HG02588 (cell line): ENCODE data around the gene SUGCT.

ENCODE experiments used
- ATAC-seq: cut with Tn5 transposase; IDR thresholded peaks from one replicate; pipeline ENCODE4 v1.9.1; 2021; ENCODE audit warnings: mild to moderate bottlenecking, moderate library complexity; ENCODE audit not compliant: unreplicated experiment

Gene SUGCT

DNA sequence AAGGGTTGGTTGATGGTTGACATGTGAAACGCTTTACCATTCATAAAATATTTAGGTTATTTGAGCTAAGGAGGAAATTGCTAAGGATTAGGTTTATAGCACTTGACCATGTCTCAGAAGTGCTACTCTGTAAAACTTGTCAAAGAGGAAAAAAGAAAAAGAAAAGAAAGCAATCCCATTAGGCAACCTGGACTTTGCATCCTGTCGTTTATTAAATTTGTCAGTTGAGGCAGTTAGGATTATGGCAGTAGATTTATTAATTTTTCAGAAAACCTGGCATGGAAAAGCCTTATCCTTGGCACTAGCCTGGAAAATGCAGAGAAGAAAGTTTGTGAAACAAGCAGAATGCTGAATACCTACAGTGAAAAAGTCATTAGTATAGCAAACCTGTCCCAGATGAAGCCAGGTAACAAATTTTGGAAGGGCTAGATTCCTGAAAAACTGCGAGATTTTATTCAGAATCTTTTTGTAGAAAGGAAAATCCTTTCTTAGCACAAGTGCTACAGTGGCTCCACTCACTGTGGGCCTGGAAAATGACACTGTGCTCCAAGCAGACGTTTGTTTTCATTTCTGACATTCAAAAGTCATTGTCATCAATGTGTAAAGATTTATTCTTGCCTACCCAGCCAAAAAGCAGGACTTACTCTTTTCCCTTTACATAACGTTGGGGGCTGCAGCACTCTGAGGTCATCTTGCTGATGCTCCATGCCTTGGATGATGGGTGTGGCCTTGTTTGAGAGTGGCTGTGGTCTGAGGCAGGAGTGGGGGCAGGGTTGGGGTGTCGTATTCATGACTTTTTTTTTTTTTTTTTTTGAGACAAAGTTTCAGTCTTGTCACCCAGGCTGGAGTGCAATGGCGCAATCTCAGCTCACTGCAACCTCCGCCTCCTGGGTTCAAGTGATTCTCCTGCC lies 664.9 kb downstream of the SUGCT start:
- ATAC-seq = no peak

DNA sequence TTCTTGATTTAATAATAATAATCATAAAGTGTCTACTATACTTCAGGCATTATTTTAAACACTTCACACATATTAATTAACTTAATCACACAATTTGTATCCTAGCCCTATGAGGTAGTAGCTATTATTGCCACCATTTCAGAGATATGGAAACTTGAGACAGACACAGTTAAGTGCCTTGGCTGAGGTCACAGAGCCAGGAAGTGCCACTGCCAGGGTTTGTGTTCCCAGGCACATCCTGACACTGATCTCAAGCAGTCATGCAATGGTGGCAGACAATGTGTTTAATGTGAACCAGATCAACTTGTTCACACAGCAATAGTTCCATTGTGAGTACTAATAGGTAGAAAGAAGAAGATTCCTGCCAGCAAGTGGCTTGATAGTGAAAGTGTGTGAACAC lies 666.0 kb downstream of the SUGCT start:
- ATAC-seq = no peak

DNA sequence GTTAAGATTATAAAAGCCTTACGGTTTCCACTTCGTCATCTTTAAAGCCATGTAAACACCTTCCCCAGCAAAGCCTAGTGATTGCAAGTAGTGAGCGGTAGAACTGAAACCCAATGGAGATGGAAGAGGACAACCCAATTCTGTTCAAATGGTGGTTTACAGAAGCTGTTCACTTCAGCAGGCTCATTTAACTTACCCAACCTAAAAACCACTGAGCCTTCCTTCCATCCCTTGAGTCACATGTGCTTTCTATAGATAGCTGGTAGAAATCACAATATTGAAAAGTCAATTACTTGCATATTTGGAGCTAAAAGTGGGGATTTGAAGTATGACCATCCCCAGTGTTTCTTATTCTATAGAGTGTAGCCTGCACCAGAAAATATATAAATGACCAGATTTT lies 667.7 kb downstream of the SUGCT start:
- no peak for ATAC-seq

DNA sequence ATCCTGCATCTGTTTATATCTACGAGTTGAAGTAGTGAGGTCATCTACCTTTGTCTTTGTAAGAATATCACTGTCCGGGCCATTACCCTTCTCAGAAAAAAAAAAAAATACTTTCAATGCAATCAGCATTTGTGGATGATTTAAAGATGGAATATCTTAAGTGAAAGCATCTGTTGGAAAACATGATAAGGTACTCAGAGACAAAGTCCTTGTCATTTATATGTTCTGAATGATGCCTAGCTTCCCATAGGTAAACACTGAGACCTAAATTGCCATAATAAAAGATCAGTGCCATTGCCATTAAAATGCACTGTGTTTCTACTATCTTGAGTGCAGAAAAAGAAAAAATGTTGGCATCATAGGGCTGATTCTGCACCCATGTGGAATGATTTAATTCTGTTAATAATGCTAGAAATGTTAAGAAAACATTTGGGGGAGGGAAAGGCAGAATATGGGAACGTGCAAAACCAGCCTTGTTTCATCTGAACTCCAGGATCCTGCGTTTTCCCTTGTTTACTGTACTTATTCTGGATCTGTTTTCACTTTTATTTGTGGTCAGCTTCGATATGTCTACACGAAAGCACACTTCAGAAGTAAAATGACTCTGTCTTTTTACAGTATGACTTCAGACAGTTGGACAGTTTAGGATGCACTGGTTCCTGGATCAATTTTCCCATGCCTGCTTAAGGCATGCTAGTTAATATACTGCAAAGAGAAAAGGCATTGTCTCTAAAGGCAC lies 669.8 kb downstream of the SUGCT start:
- no peak for ATAC-seq

GRCh38 chr7:40805361-40805760 lies 670.6 kb downstream of the SUGCT start:
- no peak for ATAC-seq

GRCh38 chr7:40808378-40808942 lies 673.7 kb downstream of the SUGCT start:
- no peak for ATAC-seq

DNA sequence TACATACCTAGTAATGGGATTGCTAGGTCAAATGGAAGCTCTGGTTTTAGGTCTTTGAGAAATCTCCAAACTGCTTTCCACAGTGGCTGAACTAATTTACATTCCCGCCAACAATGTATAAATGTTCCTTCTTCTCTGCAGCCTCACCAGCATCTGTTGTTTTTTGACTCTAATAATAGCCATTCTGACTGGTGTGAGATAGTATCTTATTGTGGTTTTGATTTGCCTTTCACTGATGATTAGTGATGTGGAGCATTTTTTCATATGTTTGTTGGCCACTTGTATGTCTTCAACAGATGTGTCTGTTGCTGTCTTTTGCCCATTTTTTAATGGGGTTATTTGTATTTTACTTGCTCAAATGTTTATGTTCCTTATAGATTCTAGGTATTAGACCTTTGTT lies 675.5 kb downstream of the SUGCT start:
- ATAC-seq = no peak

- ATAC-seq = no peak
Measured at GRCh38 chr7:40811666-40812065, 676.9 kb downstream of the SUGCT start.

DNA sequence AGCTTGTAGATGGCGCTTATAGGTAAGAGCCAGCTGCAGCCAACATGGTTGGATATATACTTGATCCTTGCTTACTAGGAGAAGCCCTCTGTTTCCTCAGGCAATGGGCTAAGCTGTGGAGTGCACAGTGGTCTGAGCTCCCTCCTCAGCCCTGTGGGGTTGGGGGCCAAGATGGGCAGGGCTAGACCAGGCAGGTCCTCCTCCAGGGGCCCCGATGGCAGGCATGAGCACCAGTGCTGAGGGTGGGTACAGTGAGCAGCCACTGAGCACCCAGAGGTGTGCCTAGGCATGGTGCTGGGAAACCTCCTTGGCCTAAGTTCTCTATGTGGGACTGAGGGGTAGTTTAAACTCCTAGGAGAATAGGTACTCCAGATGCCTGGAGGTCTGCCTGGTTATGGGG lies 680.2 kb downstream of the SUGCT start:
- no peak for ATAC-seq

DNA sequence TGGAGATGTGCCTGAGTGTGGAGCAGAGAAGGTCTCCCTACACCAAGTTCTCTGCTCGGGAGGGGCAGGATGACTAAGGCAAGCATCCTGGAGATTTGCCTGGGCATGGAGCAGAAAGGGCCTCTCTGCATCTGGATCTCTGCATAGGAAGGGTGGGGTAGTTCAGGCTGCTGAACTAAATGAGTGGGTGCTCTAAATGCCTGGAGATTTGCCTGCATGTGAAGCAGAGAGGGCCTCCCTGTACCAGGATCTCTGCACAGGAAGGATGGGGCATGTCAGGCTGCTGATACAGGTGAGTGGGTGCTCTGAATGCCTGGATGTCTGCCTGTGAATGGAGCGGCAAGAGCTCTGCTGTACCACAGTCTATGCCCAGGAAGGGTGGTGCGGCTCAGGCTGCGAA lies 680.7 kb downstream of the SUGCT start:
- ATAC-seq = no peak

GRCh38 chr7:40822861-40823260 lies 688.1 kb downstream of the SUGCT start:
- no peak for ATAC-seq

DNA sequence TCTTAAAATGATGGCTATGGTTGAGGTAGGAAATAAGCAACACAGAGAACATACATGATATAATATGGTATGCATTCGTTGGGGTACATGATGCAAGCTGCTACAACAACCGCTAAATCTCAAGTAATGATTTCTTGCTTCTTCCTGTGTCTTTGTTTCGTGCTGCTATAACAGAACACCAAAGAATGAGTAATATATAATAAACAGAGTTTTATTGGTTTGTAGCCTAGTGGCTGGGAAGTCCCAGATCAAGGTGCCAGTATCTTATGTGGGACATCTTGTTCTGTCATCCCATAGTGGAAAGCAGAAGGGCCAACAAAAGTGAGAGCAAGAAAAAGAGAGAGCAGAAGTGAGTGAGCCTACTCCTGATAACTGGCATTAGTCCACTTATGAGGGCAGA lies 689.7 kb downstream of the SUGCT start:
- no peak for ATAC-seq

GRCh38 chr7:40826411-40827221 lies 691.8 kb downstream of the SUGCT start:
- no peak for ATAC-seq

GRCh38 chr7:40827222-40828085 lies 692.6 kb downstream of the SUGCT start:
- no peak for ATAC-seq

DNA sequence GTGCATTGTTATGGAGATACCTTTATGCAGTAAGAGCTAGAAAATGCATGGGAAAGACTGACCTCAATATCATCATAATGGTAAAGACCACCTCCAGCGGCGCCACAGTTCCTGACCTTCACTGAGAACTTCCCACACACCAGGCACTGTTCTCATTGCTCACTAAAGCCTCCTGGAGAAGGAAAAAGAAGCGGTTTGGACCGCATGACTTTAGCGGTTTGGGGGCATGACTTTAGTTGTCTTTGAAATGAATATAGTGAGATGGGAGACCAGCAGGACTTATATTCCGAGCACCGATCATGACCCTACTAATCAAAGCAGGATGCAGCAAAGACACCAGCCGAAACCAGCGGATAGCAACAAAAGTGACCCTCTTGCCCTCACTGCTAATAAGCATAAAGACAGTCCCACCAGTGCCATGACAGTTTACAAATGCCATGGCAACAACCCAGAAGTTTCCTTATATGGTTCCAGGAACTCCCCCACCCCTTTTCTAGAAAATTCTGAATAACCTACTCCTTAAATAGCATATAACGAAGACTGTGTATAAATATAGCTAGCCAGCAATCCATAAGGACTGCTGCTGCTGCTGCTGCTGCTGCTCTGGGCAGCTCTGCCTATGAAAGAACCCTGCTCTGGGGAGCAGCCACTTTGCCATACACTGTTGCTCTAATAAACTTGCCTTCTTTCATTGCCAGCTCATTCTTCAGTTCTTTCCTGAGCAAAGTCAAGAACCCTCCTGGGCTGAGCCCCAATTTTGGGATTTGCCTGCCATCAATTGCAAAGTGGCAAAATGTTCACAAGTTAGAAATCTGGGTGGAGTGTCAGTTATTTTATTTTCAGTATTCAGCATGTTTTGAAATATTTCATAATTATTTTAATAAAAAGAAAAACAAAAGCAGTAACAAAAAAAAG lies 694.1 kb downstream of the SUGCT start:
- ATAC-seq = no peak

GRCh38 chr7:40833191-40833887 lies 698.5 kb downstream of the SUGCT start:
- no peak for ATAC-seq

- no peak for ATAC-seq
Measured at GRCh38 chr7:40833888-40834234, 699.1 kb downstream of the SUGCT start.

GRCh38 chr7:40836218-40836617 lies 701.4 kb downstream of the SUGCT start:
- ATAC-seq = no peak

DNA sequence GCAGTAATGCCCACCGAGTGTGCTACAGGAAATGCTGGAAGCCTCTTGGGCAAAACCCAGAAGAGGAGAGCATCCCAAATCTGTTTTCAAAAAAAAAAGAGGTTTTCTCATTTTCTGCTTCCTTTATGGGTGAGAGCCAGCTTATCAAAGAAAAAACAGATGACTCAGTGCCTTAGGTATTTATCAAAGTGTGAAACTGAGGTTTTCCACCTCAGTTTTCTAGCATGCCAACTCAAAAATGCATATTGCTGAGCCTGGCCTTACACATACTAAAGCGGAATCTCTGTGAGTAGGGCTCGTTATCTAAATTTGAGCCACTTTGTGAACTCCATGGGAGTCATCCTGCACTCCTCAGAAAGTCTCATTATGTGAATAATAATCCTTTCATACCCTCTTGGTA lies 705.1 kb downstream of the SUGCT start:
- no peak for ATAC-seq
